Measurements from ENCODE around the gene IL6ST. TPM values are rescaled to one million over a fixed set of nuclear protein-coding genes. Genes with fewer than 3 reads are reported as not detected.

Gene IL6ST
- total and polyA plus RNA-seq, 9 donors, result 45.9 to 406 (median 169) TPM

GRCh38 chr5:55917402-55918086 is 77.2 kb downstream of the IL6ST start:
- H3K27ac ChIP-seq, result no peak overlapping the region
- whole genome bisulfite sequencing, 3 donors, result 89 to 94% (median 92%) methylated on average over 5 of the region's 5 CpGs

GRCh38 chr5:55916986-55917385 is 77.8 kb downstream of the IL6ST start:
- no peaks in the 10 kb centered on the region for H3K4me1 ChIP-seq (ENCODE audit: insufficient read depth)
- TF ChIP-seq EP300 (IDR thresholded peaks at IDR 0.05) (no peak), POLR2A (IDR thresholded peaks at IDR 0.05) (no peak), CTCF (IDR thresholded peaks at IDR 0.05) (no peak)
- 69 to 82% (median 72%) methylated on average over 10 of the region's 10 CpGs for WGBS, 3 donors
- intact Hi-C loops (cut with DNase I), result no loop called here
- H3K9me3 ChIP-seq, result no peaks in the 10 kb centered on the region
- DNase-seq, result no peak
- H3K36me3 ChIP-seq, result no peaks in the 10 kb centered on the region
- H3K27me3 ChIP-seq, result no peaks in the 10 kb centered on the region
- H3K27ac ChIP-seq, result no peak overlapping the region
- H3K4me3 ChIP-seq, result no peak overlapping the region

More at GRCh38 chr5:55917402-55918086, 77.2 kb downstream of the IL6ST start:
- Histone ChIP-seq H3K9me3 (no peaks in the 10 kb centered on the region), H3K4me3 (no peak overlapping the region), H3K27me3 (no peaks in the 10 kb centered on the region), H3K4me1 (ENCODE audit: insufficient read depth) (no peaks in the 10 kb centered on the region), H3K36me3 (no peaks in the 10 kb centered on the region)
- TF ChIP-seq POLR2A (IDR thresholded peaks at IDR 0.05), result no peak
- TF ChIP-seq EP300 (IDR thresholded peaks at IDR 0.05), result no peak
- TF ChIP-seq CTCF (IDR thresholded peaks at IDR 0.05), result no peak
- no peak for DNase-seq
- intact Hi-C loops (cut with DNase I), result no loop called here

- 76 to 85% (median 84%) methylated on average over 3 of the region's 3 CpGs for WGBS, 3 donors
- Histone ChIP-seq H3K4me1 (ENCODE audit: insufficient read depth) (no peaks in the 10 kb centered on the region), H3K36me3 (no peaks in the 10 kb centered on the region), H3K27me3 (no peaks in the 10 kb centered on the region), H3K4me3 (no peak overlapping the region), H3K9me3 (no peaks in the 10 kb centered on the region), H3K27ac (no peak overlapping the region)
- intact Hi-C loops (cut with DNase I), result no loop called here
- TF ChIP-seq EP300 (IDR thresholded peaks at IDR 0.05) (no peak), CTCF (IDR thresholded peaks at IDR 0.05) (no peak), POLR2A (IDR thresholded peaks at IDR 0.05) (no peak)
- DNase-seq, result no peak
Observed at GRCh38 chr5:55915783-55916182, 79.0 kb downstream of the IL6ST start.

- TF ChIP-seq CTCF (IDR thresholded peaks at IDR 0.05) (no peak), EP300 (IDR thresholded peaks at IDR 0.05) (no peak), POLR2A (IDR thresholded peaks at IDR 0.05) (no peak)
- DNase-seq, result no peak
- 90 to 93% (median 91%) methylated on average over 2 of the region's 2 CpGs for whole genome bisulfite sequencing, 3 donors
- H3K9me3 ChIP-seq, result no peaks in the 10 kb centered on the region
- H3K4me1 ChIP-seq (ENCODE audit: insufficient read depth), result no peaks in the 10 kb centered on the region
- no peak overlapping the region for H3K27ac ChIP-seq
- H3K36me3 ChIP-seq, result no peaks in the 10 kb centered on the region
- no peak overlapping the region for H3K4me3 ChIP-seq
- no peaks in the 10 kb centered on the region for H3K27me3 ChIP-seq
- intact Hi-C loops (cut with DNase I), result no loop called here
Observed at GRCh38 chr5:55914971-55915370, 79.8 kb downstream of the IL6ST start.
